Measurements from ENCODE around the gene OSBPL8.

DNA sequence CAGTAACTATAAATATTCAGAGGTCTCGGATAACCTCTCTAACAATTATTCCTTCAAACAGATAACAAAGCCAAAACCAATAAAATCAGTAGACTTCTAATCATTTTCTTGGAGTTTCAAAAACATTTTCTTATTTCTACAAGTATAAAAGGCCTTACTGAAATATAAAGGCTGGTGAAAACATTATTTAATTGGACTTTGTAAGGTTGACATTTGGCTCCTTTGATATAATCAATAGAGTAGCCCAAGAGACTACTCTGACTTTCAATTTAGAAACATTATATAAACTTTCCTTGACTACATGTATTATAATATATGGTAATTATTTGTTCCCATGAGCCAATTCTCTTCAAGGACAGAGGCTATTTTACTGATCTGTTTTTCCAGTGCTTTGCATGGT, 68.3 kb downstream of the OSBPL8 start:
- no peak for TF ChIP-seq POLR2A (IDR thresholded peaks at IDR 0.05)
- no peak for TF ChIP-seq CTCF (IDR thresholded peaks at IDR 0.05)
